H1 (cell line): ENCODE measurements around the gene ANKUB1. TPM values are rescaled to one million over a fixed set of nuclear protein-coding genes. Genes with fewer than 3 reads are reported as not detected.

Source experiments
- CTCF ChIA-PET: fragments of 300-600 bp; sonication (Branson Sonifier 250); formaldehyde crosslinking; loops from one replicate; lab custom pipeline; 2021; ENCODE audit not compliant: partially characterized antibody; lab: Charles Lee
- POLR2A ChIA-PET: fragments of 300-600 bp; sonication (Branson Sonifier 250); formaldehyde crosslinking; loops from one replicate; lab custom pipeline; 2021; ENCODE audit warnings: inconsistent platforms; ENCODE audit not compliant: partially characterized antibody; lab: Charles Lee
- DNase-seq, 2 experiments: peaks; one replicate each; pipeline versions ENCODE4 v3.0.0 to v3.0.0-alpha.2; 2010 to 2022; ENCODE audit warnings: low spot score in 2 of 2, low read depth in 1 of 2, mixed read lengths in 1 of 2
- FAIRE-seq: peaks from 2 replicates; lab custom pipeline; 2011; peaks lifted over from hg19 to GRCh38; lab: Jason Lieb, UNC
- H2AFZ ChIP-seq: 2 replicates; pipeline ENCODE4 v1.8.1; 2012; ENCODE audit warnings: low read length, inconsistent platforms
- H2AK5ac ChIP-seq: 2 replicates; pipeline ENCODE4 v1.6.1; 2013; ENCODE audit warnings: low read depth, low read length
- H2BK120ac ChIP-seq: replicated peaks from 2 replicates; pipeline ENCODE3; 2013; ENCODE audit warnings: low read depth, low read length, inconsistent platforms
- H2BK12ac ChIP-seq: 2 replicates; pipeline ENCODE4 v1.6.1; 2013; ENCODE audit warnings: low read depth, low read length
- H2BK15ac ChIP-seq: 2 replicates; pipeline ENCODE4 v1.6.1; 2013; ENCODE audit warnings: low read length
- H2BK20ac ChIP-seq: 2 replicates; pipeline ENCODE4 v1.6.1; 2013; ENCODE audit warnings: low read length
- H2BK5ac ChIP-seq: 2 replicates; pipeline ENCODE4 v1.6.1; 2013; ENCODE audit warnings: low read depth, low read length
- H3K14ac ChIP-seq: 2 replicates; pipeline ENCODE4 v1.6.1; 2013; ENCODE audit warnings: inconsistent platforms; ENCODE audit not compliant: insufficient read length
- H3K18ac ChIP-seq: 2 replicates; pipeline ENCODE4 v1.6.1; 2013; ENCODE audit warnings: low read length; ENCODE audit errors: extremely low read depth
- H3K23ac ChIP-seq: 2 replicates; pipeline ENCODE4 v1.6.1; 2013; ENCODE audit warnings: inconsistent platforms; ENCODE audit not compliant: insufficient read length
- H3K23me2 ChIP-seq: 2 replicates; pipeline ENCODE4 v1.6.1; 2013; ENCODE audit warnings: low read depth, low read length
- H3K27ac ChIP-seq: 2 replicates; pipeline ENCODE4 v1.6.1; 2011; ENCODE audit warnings: low read depth, low read length, inconsistent platforms
- H3K27me3 ChIP-seq, 4 experiments: replicated peaks in 1 of 4; 1 replicate in 1 of 4; 2 replicates in 3 of 4; pipeline versions ENCODE4 v1.6.1 to v1.8.1; 2011 to 2013; ENCODE audit warnings: low read length in 3 of 4, mild to moderate bottlenecking in 3 of 4, inconsistent platforms in 2 of 4, mixed read lengths in 2 of 4, moderate library complexity in 1 of 4; ENCODE audit not compliant: control insufficient read depth in 3 of 4, insufficient read depth in 3 of 4; ENCODE audit errors: extremely low read depth in 1 of 4
- H3K36me3 ChIP-seq, 4 experiments: 2 replicates each; pipeline versions ENCODE4 v1.6.1 to v1.8.1; 2011 to 2013; ENCODE audit warnings: mild to moderate bottlenecking in 4 of 4, low read length in 3 of 4, moderate library complexity in 2 of 4, control low read depth in 1 of 4, inconsistent platforms in 1 of 4; ENCODE audit not compliant: insufficient read depth in 4 of 4, control insufficient read depth in 2 of 4
- H3K4ac ChIP-seq: replicated peaks from 2 replicates; pipeline ENCODE3; 2013; ENCODE audit warnings: low read length, low read depth, mixed read lengths, inconsistent platforms; ENCODE audit not compliant: insufficient read length
- H3K4me1 ChIP-seq, 4 experiments: replicated peaks in 1 of 4; 1 replicate in 1 of 4; 2 replicates in 3 of 4; pipeline versions ENCODE4 v1.6.1 to v1.8.1; 2011 to 2013; ENCODE audit warnings: low read length in 3 of 4, inconsistent platforms in 2 of 4, mixed read lengths in 1 of 4; ENCODE audit not compliant: insufficient read depth in 4 of 4, control insufficient read depth in 3 of 4
- H3K4me2 ChIP-seq, 2 experiments: 2 replicates each; pipeline versions ENCODE4 v1.6.1 to v1.8.1; 2011 to 2013; ENCODE audit warnings: low read depth in 2 of 2, low read length in 2 of 2, control low read depth in 1 of 2, inconsistent platforms in 1 of 2, mild to moderate bottlenecking in 1 of 2; ENCODE audit not compliant: insufficient read depth in 1 of 2
- H3K4me3 ChIP-seq, 4 experiments: fragments of 200-600, 300-600 bp in 1 of 4; sonication (generic), shearing (Covaris generic), sonication (Bioruptor Twin) in 1 of 4; 2 replicates each; pipeline versions ENCODE4 v1.5.1 to v1.8.1; 2011 to 2016; ENCODE audit warnings: low read length in 4 of 4, low read depth in 3 of 4, control low read depth in 2 of 4, inconsistent platforms in 2 of 4, mild to moderate bottlenecking in 2 of 4, mixed read lengths in 1 of 4, moderate library complexity in 1 of 4; ENCODE audit not compliant: insufficient read depth in 2 of 4; ENCODE audit errors: extremely low read depth in 1 of 4
- H3K56ac ChIP-seq: replicated peaks from 2 replicates; pipeline ENCODE3; 2013; ENCODE audit warnings: low read depth, mild to moderate bottlenecking, mixed read lengths, low read length, inconsistent platforms; ENCODE audit not compliant: insufficient read length
- H3K79me1 ChIP-seq: 2 replicates; pipeline ENCODE4 v1.6.1; 2013; ENCODE audit warnings: low read depth, low read length, control low read depth
- H3K79me2 ChIP-seq, 2 experiments: 2 replicates each; pipeline versions ENCODE4 v1.6.1 to v1.8.1; 2012 to 2013; ENCODE audit warnings: low read length in 2 of 2, mild to moderate bottlenecking in 2 of 2, inconsistent platforms in 1 of 2; ENCODE audit not compliant: insufficient read depth in 2 of 2, control insufficient read depth in 1 of 2
- H3K9ac ChIP-seq, 4 experiments: replicated peaks in 1 of 4; 1 replicate in 1 of 4; 2 replicates in 3 of 4; pipeline versions ENCODE4 v1.6.1 to v1.8.1; 2011 to 2013; ENCODE audit warnings: low read depth in 3 of 4, low read length in 3 of 4, control low read depth in 2 of 4, mild to moderate bottlenecking in 2 of 4, moderate library complexity in 2 of 4, inconsistent platforms in 1 of 4; ENCODE audit errors: extremely low read depth in 1 of 4
- H3K9me3 ChIP-seq, 2 experiments: 2 replicates each; pipeline versions ENCODE4 v1.6.1 to v1.8.1; 2012 to 2013; ENCODE audit warnings: mild to moderate bottlenecking in 2 of 2, moderate library complexity in 2 of 2, control low read depth in 1 of 2, inconsistent platforms in 1 of 2, low read depth in 1 of 2, low read length in 1 of 2, mixed read lengths in 1 of 2; ENCODE audit not compliant: insufficient read depth in 2 of 2
- H4K20me1 ChIP-seq, 2 experiments: replicated peaks in 1 of 2; 2 replicates each; pipeline versions ENCODE3 to v1.8.1; 2011 to 2013; ENCODE audit warnings: inconsistent platforms in 2 of 2, low read length in 2 of 2, mild to moderate bottlenecking in 1 of 2; ENCODE audit not compliant: insufficient read depth in 2 of 2, control insufficient read depth in 1 of 2
- H4K5ac ChIP-seq: 2 replicates; pipeline ENCODE4 v1.6.1; 2013; ENCODE audit warnings: low read length, low read depth, mixed read lengths, inconsistent platforms; ENCODE audit not compliant: insufficient read length
- H4K8ac ChIP-seq: 2 replicates; pipeline ENCODE4 v1.8.0; 2013; ENCODE audit warnings: mild to moderate bottlenecking, moderate library complexity, low read length, inconsistent platforms; ENCODE audit not compliant: insufficient read depth; ENCODE audit errors: extremely low read depth
- H4K91ac ChIP-seq: replicated peaks from 2 replicates; pipeline ENCODE3; 2013; ENCODE audit warnings: low read length, mixed read lengths, inconsistent platforms; ENCODE audit not compliant: insufficient read length
- CHD1 ChIP-seq: IDR thresholded peaks from 2 replicates; pipeline ENCODE4 v1.6.1; 2012; ENCODE audit warnings: low read depth, low read length, improper control_type of control experiment
- CTBP2 ChIP-seq: IDR thresholded peaks from 2 replicates; pipeline ENCODE4 v1.7.0; 2011; ENCODE audit warnings: borderline replicate concordance, mild to moderate bottlenecking, moderate library complexity, mixed read lengths, low read length; ENCODE audit not compliant: insufficient read depth, insufficient read length
- EGR1 ChIP-seq: IDR thresholded peaks from 2 replicates; pipeline ENCODE4 v1.6.1; 2011; ENCODE audit warnings: low read depth, low read length, borderline replicate concordance
- KDM1A ChIP-seq: fragments of 200-600, 300-600 bp; sonication (generic); IDR thresholded peaks from 2 replicates; pipeline ENCODE4 v1.7.1; 2016; ENCODE audit warnings: mild to moderate bottlenecking, low read length, borderline replicate concordance
- KDM4A ChIP-seq: IDR thresholded peaks from one replicate; pipeline ENCODE4 v1.7.1; 2012; ENCODE audit warnings: low read depth, mild to moderate bottlenecking, moderate library complexity, low read length, inconsistent platforms; ENCODE audit not compliant: severe bottlenecking
- RXRA ChIP-seq: IDR thresholded peaks from 2 replicates; pipeline ENCODE4 v1.6.1; 2011; ENCODE audit warnings: low read depth, mild to moderate bottlenecking, low read length, moderate library complexity; ENCODE audit not compliant: insufficient read depth
- SAP30 ChIP-seq: fragments of 300-600 bp; sonication (generic); IDR thresholded peaks from 2 replicates; pipeline ENCODE4 v1.7.1; 2012; ENCODE audit warnings: low read length, moderate library complexity, mild to moderate bottlenecking, inconsistent platforms; ENCODE audit not compliant: insufficient read depth, insufficient replicate concordance
- SP4 ChIP-seq: IDR thresholded peaks from 2 replicates; pipeline ENCODE4 v1.6.1; 2012; ENCODE audit warnings: low read length, inconsistent platforms
- TAF1 ChIP-seq: IDR thresholded peaks from 2 replicates; pipeline ENCODE4 v1.6.1; 2011; ENCODE audit warnings: mild to moderate bottlenecking, low read depth, low read length
- TBP ChIP-seq: IDR thresholded peaks from 2 replicates; pipeline ENCODE4 v1.6.1; 2011; ENCODE audit warnings: low read depth, low read length, improper control_type of control experiment
- TCF12 ChIP-seq: IDR thresholded peaks from 2 replicates; pipeline ENCODE4 v1.6.1; 2011; ENCODE audit warnings: low read depth, mild to moderate bottlenecking, low read length
- WGBS, 2 experiments: shearing (Covaris generic) in 1 of 2; methylation state at CpG; one replicate each; pipeline versions ENCODE4 v1.1.6 to v1.1.7; 2013 to 2015; ENCODE audit warnings: low lambda C conversion rate in 2 of 2, mixed read lengths in 2 of 2, inconsistent platforms in 1 of 2, low coverage in 1 of 2, missing lambda C conversion rate in 1 of 2; ENCODE audit not compliant: insufficient replicate concordance in 2 of 2, insufficient coverage in 1 of 2, insufficient read length in 1 of 2; ENCODE audit errors: extremely low coverage in 1 of 2, missing lambda C conversion rate in 1 of 2; 5-methylcytosine and 5-hydroxymethylcytosine counted together
- polyA plus RNA-seq, 7 experiments: library from polyadenylated mRNA; depleted of rRNA in 3 of 7; stranded (reverse) in 5 of 7; unstranded in 2 of 7; fragments of >200 nt in 5 of 7; fragments of 200-250 nt in 2 of 7; gene quantifications; 1 replicate in 5 of 7; 2 replicates in 1 of 7; 4 replicates in 1 of 7; pipeline versions ENCODE4 v1.2.1 to v1.2.3, GENCODE V29; 2011 to 2013; ENCODE audit warnings: missing spikeins in 2 of 7, mixed read lengths in 2 of 7
- total RNA-seq: library from RNA; stranded (reverse); fragmentation: NEBNext Ultra II Directional; extraction: Animal tissue kit (Norgen Biotek cat#: 25700); gene quantifications from 2 replicates; pipeline ENCODE4 v1.2.1, GENCODE V29; 2021
- TF ChIP-seq, protein P1 (sequence below): IDR thresholded peaks from 2 replicates; pipeline ENCODE4 v1.6.1; 2012; ENCODE audit warnings: inconsistent platforms

Gene ANKUB1
- total and polyA plus RNA-seq, 2 of the 8 experiments (the other 6 are each of a cell fraction or from before 2014, with no cell fraction given) = not detected

DNA sequence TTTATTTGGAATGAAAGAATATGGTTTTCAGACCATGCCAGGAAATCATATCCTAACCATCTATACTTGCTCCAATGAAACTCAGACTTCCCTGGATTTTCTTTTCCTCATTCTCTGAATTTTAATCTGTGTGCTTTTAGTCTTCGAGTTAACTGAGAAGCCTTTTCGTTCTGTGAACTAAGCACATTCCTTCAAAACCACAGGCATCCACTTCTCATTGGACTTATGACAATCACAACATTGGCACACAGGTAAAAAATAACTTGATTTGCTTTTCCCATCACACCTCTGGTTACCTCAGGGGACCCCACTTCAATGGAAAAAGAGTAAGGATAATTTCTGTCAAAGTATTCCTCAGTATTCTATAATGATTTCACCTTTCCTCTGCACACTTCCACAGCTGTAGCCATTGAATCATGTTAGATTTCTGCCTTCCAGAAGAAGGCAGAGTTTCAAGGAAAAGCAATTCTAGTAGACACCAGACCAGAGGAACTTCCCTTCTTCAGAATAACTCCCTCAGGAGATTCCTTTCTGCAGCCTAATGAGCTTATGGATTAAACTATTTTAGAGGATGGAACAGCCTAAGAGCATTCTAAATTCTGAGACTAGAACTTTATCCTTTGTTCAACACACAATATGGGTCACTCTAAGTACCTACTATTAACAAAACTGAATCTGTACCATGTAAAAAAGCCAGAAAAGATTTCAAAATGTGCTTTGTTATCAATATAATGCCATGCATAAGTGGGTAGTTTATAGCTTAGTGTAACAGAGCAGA is 56.0 kb downstream of the ANKUB1 start:
- H4K8ac ChIP-seq = no peak overlapping the region
- no peak overlapping the region for H3K14ac ChIP-seq
- DNase-seq (no peak), FAIRE-seq (no peak)
- CTCF ChIA-PET = interaction anchor here (0.6 to 1.4 kb wide), 2 partner anchors 169 to 243 kb away, joined by 3 read pairs; no protein-coding TSS in a partner anchor
- H3K18ac ChIP-seq = no peak overlapping the region
- H2AFZ ChIP-seq = no peak overlapping the region
- no peak overlapping the region for H2BK15ac ChIP-seq
- 80% methylated on average over 2 of the region's 2 CpGs; no CpG with 5 or more reads in 1 of the 2 experiments for WGBS, 2 experiments
- H2BK12ac ChIP-seq = no peak overlapping the region
- no peak overlapping the region for H3K4me3 ChIP-seq
- H4K20me1 ChIP-seq = no peaks in the 10 kb centered on the region
- H3K9me3 ChIP-seq = no peaks in the 10 kb centered on the region
- no peak overlapping the region for H3K4me2 ChIP-seq
- H2BK20ac ChIP-seq = no peak overlapping the region
- H3K4ac ChIP-seq = no peak overlapping the region
- H3K27ac ChIP-seq = no peak overlapping the region
- no peaks in the 10 kb centered on the region for H3K79me2 ChIP-seq
- H3K23ac ChIP-seq = no peak overlapping the region
- POLR2A ChIA-PET = interaction anchor here (1.0 kb wide), 1 partner anchor 16 kb away, joined by 3 read pairs; the partner anchor contains the start of gene COMMD2
- H3K4me1 ChIP-seq = no peaks in the 10 kb centered on the region
- no peak overlapping the region for H4K91ac ChIP-seq
- no peak overlapping the region for H4K5ac ChIP-seq
- no peak overlapping the region for H2BK5ac ChIP-seq
- H3K9ac ChIP-seq = no peak overlapping the region
- H3K23me2 ChIP-seq = no peaks in the 10 kb centered on the region
- no peak overlapping the region for H3K56ac ChIP-seq
- H2AK5ac ChIP-seq = no peak overlapping the region
- no peaks in the 10 kb centered on the region for H3K79me1 ChIP-seq
- H3K36me3 ChIP-seq = peaks cover 0 to 6% (median 4%) of the 10 kb centered on the region in 4 experiments; a peak in 4 of 8 replicates
- H2BK120ac ChIP-seq = no peak overlapping the region
- H3K27me3 ChIP-seq = no peaks in the 10 kb centered on the region
- TF ChIP-seq TBP (no peak), TCF12 (no peak), EGR1 (no peak), CHD1 (no peak), CTBP2 (no peak), KDM1A (no peak), KDM4A (no peak), RXRA (no peak), SP4 (no peak), TAF1 (no peak), SAP30 (no peak)
- TF ChIP-seq, protein P1, sequence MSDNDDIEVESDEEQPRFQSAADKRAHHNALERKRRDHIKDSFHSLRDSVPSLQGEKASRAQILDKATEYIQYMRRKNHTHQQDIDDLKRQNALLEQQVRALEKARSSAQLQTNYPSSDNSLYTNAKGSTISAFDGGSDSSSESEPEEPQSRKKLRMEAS = no peak
